GM12878 (cell line): ENCODE measurements around the gene ESRRG. TPM values are rescaled to one million over a fixed set of nuclear protein-coding genes. Genes with fewer than 3 reads are reported as not detected.

ENCODE experiments used
- ATAC-seq: fragments of 200-7000 bp; cut with Tn5 transposase; 3 replicates; pipeline ENCODE4 v1.9.1; 2020; ENCODE audit warnings: mild to moderate bottlenecking, moderate library complexity
- BruUV-seq: library from RNA; stranded (reverse); fragments of 400-500 nt; replicated peaks from 2 replicates; lab custom pipeline; 2021; lab: Mats Ljungman, UMichigan
- CTCF ChIA-PET: fragments of 300-600 bp; sonication (Branson Sonifier 250); formaldehyde crosslinking; extraction: SDS; loops from one replicate; lab custom pipeline; 2021; ENCODE audit warnings: inconsistent platforms; lab: Yijun Ruan, JAX
- POLR2A ChIA-PET: fragments of 350-600 bp; formaldehyde crosslinking; extraction: SDS; loops from one replicate; lab custom pipeline; 2021; ENCODE audit warnings: inconsistent platforms; lab: Charles Lee
- RAD21 ChIA-PET: fragments of 300-600 bp; sonication (Branson Sonifier 250); formaldehyde crosslinking; loops from one replicate; lab custom pipeline; 2023; ENCODE audit warnings: antibody characterized with exemption; ENCODE audit not compliant: unreplicated experiment; lab: Charles Lee
- SMC1A ChIA-PET: fragments of 300-600 bp; sonication (Branson Sonifier 250); formaldehyde crosslinking; loops from one replicate; lab custom pipeline; 2023; ENCODE audit not compliant: unreplicated experiment, uncharacterized antibody; lab: Charles Lee
- DNase-seq: peaks from one replicate; pipeline ENCODE4 v3.0.0-alpha.2; 2011; ENCODE audit warnings: low read depth, low spot score
- FAIRE-seq: peaks from 3 replicates; lab custom pipeline; 2011; peaks lifted over from hg19 to GRCh38; lab: Jason Lieb, UNC
- H2AFZ ChIP-seq: 2 replicates; pipeline ENCODE4 v1.6.0; 2011; ENCODE audit warnings: low read depth, low read length, control low read depth; ENCODE audit not compliant: control insufficient read depth
- H3K27ac ChIP-seq: 2 replicates; pipeline ENCODE4 v1.5.1; 2011; ENCODE audit warnings: control low read depth; ENCODE audit not compliant: control insufficient read depth, insufficient read depth
- H3K27me3 ChIP-seq, 2 experiments: replicated peaks in 1 of 2; 2 replicates each; pipeline versions ENCODE4 v1.6.0 to v1.6.1; 2011; ENCODE audit warnings: low read length in 1 of 2; ENCODE audit not compliant: control insufficient read depth in 2 of 2, insufficient read depth in 2 of 2
- H3K36me3 ChIP-seq, 2 experiments: 2 replicates each; pipeline ENCODE4 v1.5.1; 2011; ENCODE audit warnings: low read length in 1 of 2; ENCODE audit not compliant: control insufficient read depth in 2 of 2, insufficient read depth in 2 of 2
- H3K4me1 ChIP-seq: 2 replicates; pipeline ENCODE4 v1.6.1; 2011; ENCODE audit warnings: mild to moderate bottlenecking, low read length, moderate library complexity, mixed read lengths; ENCODE audit not compliant: control insufficient read depth, insufficient read depth
- H3K4me2 ChIP-seq: 2 replicates; pipeline ENCODE4 v1.6.0; 2011; ENCODE audit warnings: control low read depth; ENCODE audit not compliant: control insufficient read depth, insufficient read depth
- H3K4me3 ChIP-seq: fragments of 200-600 bp; sonication (generic); 2 replicates; pipeline ENCODE4 v1.5.1; 2016
- H3K79me2 ChIP-seq: 2 replicates; pipeline ENCODE4 v1.6.0; 2011; ENCODE audit warnings: low read length; ENCODE audit not compliant: control insufficient read depth, insufficient read depth
- H3K9ac ChIP-seq: 2 replicates; pipeline ENCODE4 v1.8.0; 2011; ENCODE audit warnings: low read length, control low read depth, mixed read lengths; ENCODE audit not compliant: control insufficient read depth, insufficient read depth
- H3K9me3 ChIP-seq: replicated peaks from 3 replicates; pipeline ENCODE4 v1.5.1; 2011; ENCODE audit warnings: mild to moderate bottlenecking, low read length; ENCODE audit not compliant: control insufficient read depth, insufficient read depth
- H4K20me1 ChIP-seq: 2 replicates; pipeline ENCODE4 v1.6.0; 2011; ENCODE audit not compliant: control insufficient read depth, insufficient read depth
- BCL11A ChIP-seq: IDR thresholded peaks from 2 replicates; pipeline ENCODE4 v1.6.1; 2011; ENCODE audit warnings: low read depth, low read length
- CBFB ChIP-seq: IDR thresholded peaks from 2 replicates; pipeline ENCODE4 v1.6.1; 2016; ENCODE audit warnings: antibody characterized with exemption, low read depth
- CBX5 ChIP-seq: sonication (generic); IDR thresholded peaks from 2 replicates; pipeline ENCODE4 v1.6.1; 2016; ENCODE audit warnings: low read depth, moderate library complexity, mild to moderate bottlenecking, inconsistent platforms
- CHD4 ChIP-seq: fragments of 200-600 bp; sonication (generic); IDR thresholded peaks from 2 replicates; pipeline ENCODE4 v1.6.1; 2016; ENCODE audit warnings: mild to moderate bottlenecking
- ETV6 ChIP-seq, 2 experiments: fragments of 450-650 bp in 1 of 2; IDR thresholded peaks in 1 of 2; conservative IDR thresholded peaks in 1 of 2; 2 replicates each; pipeline ENCODE4 v1.6.1; 2014; ENCODE audit warnings: antibody characterized with exemption in 1 of 2, borderline replicate concordance in 1 of 2, low read depth in 1 of 2, mild to moderate bottlenecking in 1 of 2, moderate library complexity in 1 of 2
- EZH2 ChIP-seq: IDR thresholded peaks from 2 replicates; pipeline ENCODE4 v1.6.1; 2012; ENCODE audit warnings: low read depth, mild to moderate bottlenecking, control low read depth, inconsistent platforms, low read length, borderline replicate concordance; ENCODE audit not compliant: control insufficient read depth
- MEF2B ChIP-seq: fragments of 450-650 bp; IDR thresholded peaks from 2 replicates; pipeline ENCODE4 v1.6.1; 2018; ENCODE audit warnings: mild to moderate bottlenecking, moderate library complexity; ENCODE audit not compliant: partially characterized antibody, poor library complexity, severe bottlenecking
- MYC ChIP-seq: IDR thresholded peaks from 2 replicates; pipeline ENCODE4 v1.6.1; 2011; ENCODE audit warnings: mild to moderate bottlenecking, low read length, moderate library complexity, inconsistent platforms; ENCODE audit not compliant: insufficient read depth, insufficient replicate concordance, insufficient read length, severe bottlenecking
- NR2C1 ChIP-seq: fragments of 450-650 bp; IDR thresholded peaks from 2 replicates; pipeline ENCODE4 v1.6.1; 2017; ENCODE audit warnings: antibody characterized with exemption, mild to moderate bottlenecking, moderate library complexity
- RAD51 ChIP-seq: fragments of 450-650 bp; IDR thresholded peaks from 2 replicates; pipeline ENCODE4 v1.6.1; 2016; ENCODE audit warnings: moderate library complexity, mild to moderate bottlenecking, inconsistent platforms
- RELA ChIP-seq: fragments of 450-650 bp; IDR thresholded peaks from 2 replicates; pipeline ENCODE4 v1.8.0; 2014; ENCODE audit warnings: borderline replicate concordance; ENCODE audit not compliant: partially characterized antibody
- SMAD1 ChIP-seq: fragments of 450-650 bp; IDR thresholded peaks from 2 replicates; pipeline ENCODE4 v1.6.1; 2018; ENCODE audit warnings: mild to moderate bottlenecking, low read depth; ENCODE audit not compliant: partially characterized antibody
- STAT3 ChIP-seq: IDR thresholded peaks from 2 replicates; pipeline ENCODE4 v1.6.1; 2011; ENCODE audit warnings: low read depth, low read length, improper control_type of control experiment
- ZSCAN29 ChIP-seq: fragments of 450-650 bp; IDR thresholded peaks from 2 replicates; pipeline ENCODE4 v1.6.1; 2017; ENCODE audit warnings: mild to moderate bottlenecking, moderate library complexity
- WGBS: methylation state at CpG from one replicate; pipeline ENCODE4 v1.1.6; 2016; ENCODE audit warnings: low lambda C conversion rate; ENCODE audit not compliant: insufficient replicate concordance, insufficient coverage; ENCODE audit errors: missing lambda C conversion rate; 5-methylcytosine and 5-hydroxymethylcytosine counted together
- in situ Hi-C: fragments of 300-500 bp; cut with MboI; formaldehyde crosslinking; loops from 9 replicates; pipeline ENCODE4 v1.14.3; 2018; ENCODE audit warnings: mixed read lengths
- intact Hi-C: fragments of 100-400 bp; cut with micrococcal nuclease; formaldehyde crosslinking; loops from one replicate; pipeline ENCODE4 v1.14.2; 2022; ENCODE audit not compliant: unreplicated experiment
- polyA plus RNA-seq, 11 experiments: library from polyadenylated mRNA; depleted of rRNA in 4 of 11; unstranded in 6 of 11; stranded (reverse) in 5 of 11; fragments of >200 nt; fragmentation: Nextera tagmentation in 4 of 11; fragmentation: Illumina TruSeq in 1 of 11; extraction: Ambion mirVana in 4 of 11; extraction: Trizol in 1 of 11; gene quantifications; 1 replicate in 1 of 11; 2 replicates in 10 of 11; pipeline versions ENCODE4 v1.2.1 to v1.2.3, GENCODE V29; 2011 to 2016; ENCODE audit warnings: inconsistent platforms in 2 of 11, missing spikeins in 2 of 11, low read depth in 1 of 11
- total RNA-seq, 4 experiments: library from RNA; depleted of rRNA in 3 of 4; stranded (reverse); fragments of >200 nt in 3 of 4; fragmentation: Illumina TruSeq in 1 of 4; extraction: Trizol in 1 of 4; gene quantifications; 2 replicates each; pipeline versions ENCODE4 v1.2.1 to v1.2.3, GENCODE V29; 2013 to 2021
- TF ChIP-seq, protein P1 (sequence below): IDR thresholded peaks from 2 replicates; pipeline ENCODE4 v1.6.1; 2012; ENCODE audit warnings: improper control_type of control experiment, low read depth, low read length; ENCODE audit not compliant: insufficient replicate concordance
- TF ChIP-seq, protein P2 (sequence below): fragments of 450-650 bp; IDR thresholded peaks from 2 replicates; pipeline ENCODE4 v1.6.1; 2017; ENCODE audit warnings: mild to moderate bottlenecking, low read depth, inconsistent platforms; ENCODE audit not compliant: poor library complexity, severe bottlenecking

ESRRG gene
- total and polyA plus RNA-seq, 10 of the 15 experiments (the other 5 are each of a cell fraction or from before 2014, with no cell fraction given): 0.03 TPM; not detected in 9

DNA sequence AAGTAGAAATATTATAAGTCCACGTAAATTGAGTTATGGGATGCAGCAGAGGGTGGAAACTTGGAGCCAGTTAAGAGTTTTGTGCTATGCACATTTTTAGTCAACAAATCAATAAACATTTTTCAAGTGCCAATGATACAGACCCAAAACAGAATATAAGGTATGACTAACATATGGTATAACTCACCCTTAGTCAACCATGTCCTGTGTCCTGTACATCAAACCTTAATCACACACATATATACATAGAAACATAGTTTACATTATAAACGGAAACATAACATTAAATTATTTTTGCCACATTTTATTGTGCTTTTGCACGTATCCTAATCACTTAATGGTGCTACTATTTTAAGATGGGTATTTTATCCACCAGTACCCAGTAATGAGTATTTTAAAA lies 163.9 kb downstream of the ESRRG start:
- ChIA-PET CTCF (no interaction called here), POLR2A (no interaction called here), SMC1A (no interaction called here), RAD21 (no interaction called here)
- no peaks in the 10 kb centered on the region for H3K36me3 ChIP-seq
- no peak overlapping the region for H3K27ac ChIP-seq
- H3K9ac ChIP-seq: no peak overlapping the region
- no peaks in the 10 kb centered on the region for H3K9me3 ChIP-seq
- 26% methylated on average over 3 of the region's 3 CpGs for WGBS
- no peaks in the 10 kb centered on the region for H3K27me3 ChIP-seq
- intact Hi-C loops (no loop called here), in situ Hi-C loops (no loop called here)
- FAIRE-seq: no peak
- no peaks in the 10 kb centered on the region for H3K4me1 ChIP-seq
- H2AFZ ChIP-seq: no peak overlapping the region
- no peaks in the 10 kb centered on the region for H4K20me1 ChIP-seq
- TF ChIP-seq CHD4 (no peak), NR2C1 (no peak), ETV6 (conservative IDR thresholded peaks at IDR 0.05 in 1 of 2, IDR thresholded peaks at IDR 0.05 in 1 of 2; ENCODE audit: borderline replicate concordance in 1 of 2, low read depth in 1 of 2) (no peak), BCL11A (no peak), CBFB (no peak), MEF2B (no peak), CBX5 (no peak), MYC (no peak), SMAD1 (no peak), STAT3 (no peak), RELA (no peak), ZSCAN29 (no peak), RAD51 (no peak), EZH2 (no peak)
- TF ChIP-seq, protein P1, sequence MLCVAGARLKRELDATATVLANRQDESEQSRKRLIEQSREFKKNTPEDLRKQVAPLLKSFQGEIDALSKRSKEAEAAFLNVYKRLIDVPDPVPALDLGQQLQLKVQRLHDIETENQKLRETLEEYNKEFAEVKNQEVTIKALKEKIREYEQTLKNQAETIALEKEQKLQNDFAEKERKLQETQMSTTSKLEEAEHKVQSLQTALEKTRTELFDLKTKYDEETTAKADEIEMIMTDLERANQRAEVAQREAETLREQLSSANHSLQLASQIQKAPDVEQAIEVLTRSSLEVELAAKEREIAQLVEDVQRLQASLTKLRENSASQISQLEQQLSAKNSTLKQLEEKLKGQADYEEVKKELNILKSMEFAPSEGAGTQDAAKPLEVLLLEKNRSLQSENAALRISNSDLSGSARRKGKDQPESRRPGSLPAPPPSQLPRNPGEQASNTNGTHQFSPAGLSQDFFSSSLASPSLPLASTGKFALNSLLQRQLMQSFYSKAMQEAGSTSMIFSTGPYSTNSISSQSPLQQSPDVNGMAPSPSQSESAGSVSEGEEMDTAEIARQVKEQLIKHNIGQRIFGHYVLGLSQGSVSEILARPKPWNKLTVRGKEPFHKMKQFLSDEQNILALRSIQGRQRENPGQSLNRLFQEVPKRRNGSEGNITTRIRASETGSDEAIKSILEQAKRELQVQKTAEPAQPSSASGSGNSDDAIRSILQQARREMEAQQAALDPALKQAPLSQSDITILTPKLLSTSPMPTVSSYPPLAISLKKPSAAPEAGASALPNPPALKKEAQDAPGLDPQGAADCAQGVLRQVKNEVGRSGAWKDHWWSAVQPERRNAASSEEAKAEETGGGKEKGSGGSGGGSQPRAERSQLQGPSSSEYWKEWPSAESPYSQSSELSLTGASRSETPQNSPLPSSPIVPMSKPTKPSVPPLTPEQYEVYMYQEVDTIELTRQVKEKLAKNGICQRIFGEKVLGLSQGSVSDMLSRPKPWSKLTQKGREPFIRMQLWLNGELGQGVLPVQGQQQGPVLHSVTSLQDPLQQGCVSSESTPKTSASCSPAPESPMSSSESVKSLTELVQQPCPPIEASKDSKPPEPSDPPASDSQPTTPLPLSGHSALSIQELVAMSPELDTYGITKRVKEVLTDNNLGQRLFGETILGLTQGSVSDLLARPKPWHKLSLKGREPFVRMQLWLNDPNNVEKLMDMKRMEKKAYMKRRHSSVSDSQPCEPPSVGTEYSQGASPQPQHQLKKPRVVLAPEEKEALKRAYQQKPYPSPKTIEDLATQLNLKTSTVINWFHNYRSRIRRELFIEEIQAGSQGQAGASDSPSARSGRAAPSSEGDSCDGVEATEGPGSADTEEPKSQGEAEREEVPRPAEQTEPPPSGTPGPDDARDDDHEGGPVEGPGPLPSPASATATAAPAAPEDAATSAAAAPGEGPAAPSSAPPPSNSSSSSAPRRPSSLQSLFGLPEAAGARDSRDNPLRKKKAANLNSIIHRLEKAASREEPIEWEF: no peak
- TF ChIP-seq, protein P2, sequence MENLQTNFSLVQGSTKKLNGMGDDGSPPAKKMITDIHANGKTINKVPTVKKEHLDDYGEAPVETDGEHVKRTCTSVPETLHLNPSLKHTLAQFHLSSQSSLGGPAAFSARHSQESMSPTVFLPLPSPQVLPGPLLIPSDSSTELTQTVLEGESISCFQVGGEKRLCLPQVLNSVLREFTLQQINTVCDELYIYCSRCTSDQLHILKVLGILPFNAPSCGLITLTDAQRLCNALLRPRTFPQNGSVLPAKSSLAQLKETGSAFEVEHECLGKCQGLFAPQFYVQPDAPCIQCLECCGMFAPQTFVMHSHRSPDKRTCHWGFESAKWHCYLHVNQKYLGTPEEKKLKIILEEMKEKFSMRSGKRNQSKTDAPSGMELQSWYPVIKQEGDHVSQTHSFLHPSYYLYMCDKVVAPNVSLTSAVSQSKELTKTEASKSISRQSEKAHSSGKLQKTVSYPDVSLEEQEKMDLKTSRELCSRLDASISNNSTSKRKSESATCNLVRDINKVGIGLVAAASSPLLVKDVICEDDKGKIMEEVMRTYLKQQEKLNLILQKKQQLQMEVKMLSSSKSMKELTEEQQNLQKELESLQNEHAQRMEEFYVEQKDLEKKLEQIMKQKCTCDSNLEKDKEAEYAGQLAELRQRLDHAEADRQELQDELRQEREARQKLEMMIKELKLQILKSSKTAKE: no peak
- no TSS peak for BruUV-seq
- ATAC-seq: no peak
- H3K79me2 ChIP-seq: no peaks in the 10 kb centered on the region
- no peak for DNase-seq
- no peak overlapping the region for H3K4me3 ChIP-seq
- no peak overlapping the region for H3K4me2 ChIP-seq
